Gastroesophageal sphincter (tissue), 4 donors: ENCODE data around the gene CHAC1. TPM values are rescaled to one million over a fixed set of nuclear protein-coding genes. Genes with fewer than 3 reads are reported as not detected.

Source experiments
- ATAC-seq: fragments of 150-250 bp; one replicate; pipeline ENCODE4 v1.9.1; 2016; ENCODE audit warnings: mild to moderate bottlenecking, moderate library complexity
- H3K27ac ChIP-seq, 4 donors: fragments of 200-600 bp; sonication (generic) in 3 of 4; 1 replicate in 3 of 4; 2 replicates in 1 of 4; pipeline ENCODE4 v1.5.1; 2016 to 2019
- H3K27me3 ChIP-seq: fragments of 200-600 bp; sonication (generic); one replicate; pipeline ENCODE4 v1.5.1; 2019
- H3K36me3 ChIP-seq, 2 donors: fragments of 200-600 bp; sonication (generic); one replicate each; pipeline ENCODE4 v1.5.1; 2019; ENCODE audit warnings: control low read depth in 1 of 2
- H3K4me1 ChIP-seq, 3 donors: fragments of 200-600 bp; sonication (generic); 1 replicate in 2 of 3; 2 replicates in 1 of 3; pipeline ENCODE4 v1.5.1; 2016 to 2019; ENCODE audit warnings: control low read depth in 2 of 3
- H3K4me3 ChIP-seq, 2 donors: fragments of 200-600 bp; sonication (generic); one replicate each; pipeline ENCODE4 v1.5.1; 2019; ENCODE audit warnings: mild to moderate bottlenecking in 1 of 2, moderate library complexity in 1 of 2
- H3K9me3 ChIP-seq, 3 donors: fragments of 200-600 bp; sonication (generic); one replicate each; pipeline ENCODE4 v1.5.1; 2017 to 2019; ENCODE audit warnings: control low read depth in 2 of 3
- EP300 ChIP-seq: sonication (generic); formaldehyde crosslinking; IDR thresholded peaks from one replicate; pipeline ENCODE4 v1.6.1; 2017; ENCODE audit warnings: antibody characterized with exemption, mild to moderate bottlenecking
- POLR2A ChIP-seq, 2 donors: fragments of 450-650 bp; IDR thresholded peaks; one replicate each; pipeline ENCODE4 v1.6.1; 2017; ENCODE audit warnings: antibody characterized with exemption in 2 of 2, mild to moderate bottlenecking in 2 of 2, moderate library complexity in 1 of 2
- POLR2AphosphoS5 ChIP-seq: sonication (generic); formaldehyde crosslinking; IDR thresholded peaks from one replicate; pipeline ENCODE4 v1.6.1; 2017; ENCODE audit warnings: antibody characterized with exemption
- WGBS, 2 donors: methylation state at CpG; one replicate each; pipeline ENCODE4 v1.1.5; 2018; ENCODE audit warnings: low coverage in 1 of 2; 5-methylcytosine and 5-hydroxymethylcytosine counted together
- total RNA-seq, 4 donors: library from RNA; depleted of rRNA; stranded (reverse); fragments of >200 nt; gene quantifications; one replicate each; pipeline ENCODE4 v1.1.0, GENCODE V29; 2016
- TF ChIP-seq, protein P1 (sequence below), 4 experiments: fragments of 200-600 bp in 2 of 4; fragments of 450-650 bp in 2 of 4; sonication (generic) in 1 of 4; IDR thresholded peaks; one replicate each; pipeline ENCODE4 v1.5.1; 2017 to 2019; ENCODE audit warnings: antibody characterized with exemption in 4 of 4, mild to moderate bottlenecking in 2 of 4, moderate library complexity in 2 of 4

The CHAC1 gene
- total RNA-seq, 4 donors from 2014 or later = 0.54 to 1.8 (median 1.5) TPM

DNA sequence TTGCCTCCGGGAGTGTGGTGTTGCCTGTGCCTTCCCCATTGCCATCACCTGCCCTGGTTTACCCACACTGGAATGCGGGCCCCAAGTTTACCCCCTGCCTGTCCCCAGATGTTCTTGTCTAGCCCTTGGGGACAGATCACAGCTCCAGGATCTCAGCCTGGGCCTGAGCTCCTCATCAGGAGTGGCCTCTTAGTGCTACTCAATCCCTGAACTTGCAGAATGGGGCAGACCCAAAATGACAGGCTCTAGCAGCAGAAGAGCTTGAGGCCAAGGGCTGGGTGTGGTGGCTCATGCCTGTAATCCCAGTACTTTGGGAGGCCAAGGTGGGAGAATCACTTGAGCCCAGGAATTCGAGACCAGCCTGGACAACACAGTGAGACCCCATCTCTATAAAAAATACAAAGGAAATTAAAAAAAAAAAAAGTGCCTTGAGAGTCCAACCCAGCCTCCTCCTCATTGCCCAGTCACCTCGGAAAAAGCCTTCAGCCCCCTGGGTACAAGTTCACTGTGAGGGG, 3.8 kb downstream of the CHAC1 start:
- peak overlapping the region in 3 of 4 donors; percentile 14 to 67 (median 58) for H3K27ac ChIP-seq
- H3K9me3 ChIP-seq = no peaks in the 10 kb centered on the region
- peaks cover 0 to 46% (median 6%) of the 10 kb centered on the region in 3 donors for H3K4me1 ChIP-seq
- TF ChIP-seq, protein P1, sequence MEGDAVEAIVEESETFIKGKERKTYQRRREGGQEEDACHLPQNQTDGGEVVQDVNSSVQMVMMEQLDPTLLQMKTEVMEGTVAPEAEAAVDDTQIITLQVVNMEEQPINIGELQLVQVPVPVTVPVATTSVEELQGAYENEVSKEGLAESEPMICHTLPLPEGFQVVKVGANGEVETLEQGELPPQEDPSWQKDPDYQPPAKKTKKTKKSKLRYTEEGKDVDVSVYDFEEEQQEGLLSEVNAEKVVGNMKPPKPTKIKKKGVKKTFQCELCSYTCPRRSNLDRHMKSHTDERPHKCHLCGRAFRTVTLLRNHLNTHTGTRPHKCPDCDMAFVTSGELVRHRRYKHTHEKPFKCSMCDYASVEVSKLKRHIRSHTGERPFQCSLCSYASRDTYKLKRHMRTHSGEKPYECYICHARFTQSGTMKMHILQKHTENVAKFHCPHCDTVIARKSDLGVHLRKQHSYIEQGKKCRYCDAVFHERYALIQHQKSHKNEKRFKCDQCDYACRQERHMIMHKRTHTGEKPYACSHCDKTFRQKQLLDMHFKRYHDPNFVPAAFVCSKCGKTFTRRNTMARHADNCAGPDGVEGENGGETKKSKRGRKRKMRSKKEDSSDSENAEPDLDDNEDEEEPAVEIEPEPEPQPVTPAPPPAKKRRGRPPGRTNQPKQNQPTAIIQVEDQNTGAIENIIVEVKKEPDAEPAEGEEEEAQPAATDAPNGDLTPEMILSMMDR (IDR thresholded peaks at IDR 0.05) = no peak
- TF ChIP-seq POLR2AphosphoS5 = no peak
- TF ChIP-seq POLR2A (IDR thresholded peaks at IDR 0.05) = no peak
- ATAC-seq = no peak
- no peaks in the 10 kb centered on the region for H3K36me3 ChIP-seq
- no peak overlapping the region for H3K4me3 ChIP-seq
- no peaks in the 10 kb centered on the region for H3K27me3 ChIP-seq
- WGBS, 2 donors = 83% methylated on average over 1 of the region's 4 CpGs

DNA sequence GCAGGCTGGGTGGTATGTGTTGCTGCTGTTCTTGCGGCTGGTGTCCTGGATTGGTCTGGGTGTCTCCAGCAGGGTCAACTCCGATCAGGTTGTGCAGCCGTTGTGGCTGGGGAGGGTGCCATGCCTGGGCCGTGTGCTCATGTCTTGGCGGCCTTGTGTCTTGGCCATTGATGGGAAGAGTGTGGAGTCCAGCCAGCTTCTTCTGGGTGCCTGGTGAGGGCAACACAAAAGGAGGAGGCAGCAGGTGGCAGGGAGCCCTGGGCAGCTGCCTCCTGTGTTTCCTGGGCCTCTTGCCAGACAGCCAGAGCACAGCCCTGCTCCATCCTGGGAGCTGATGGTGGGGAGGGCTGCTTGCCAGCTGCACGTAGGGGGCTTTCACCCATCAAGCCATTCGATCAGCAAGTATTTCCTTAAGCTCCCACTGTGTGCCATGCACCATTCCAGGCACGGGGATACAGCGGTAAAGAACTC, 4.3 kb downstream of the CHAC1 start:
- H3K4me3 ChIP-seq = no peak overlapping the region
- H3K9me3 ChIP-seq = no peaks in the 10 kb centered on the region
- H3K27ac ChIP-seq = peak overlapping the region in 3 of 4 donors; percentile 57 to 67 (median 58)
- TF ChIP-seq POLR2AphosphoS5 (peak; percentile 94), POLR2A (IDR thresholded peaks at IDR 0.05) (no peak)
- peaks cover 0 to 41% (median under 1%) of the 10 kb centered on the region in 3 donors for H3K4me1 ChIP-seq
- 60% methylated on average over 1 of the region's 9 CpGs; no CpG with 5 or more reads in 1 of the 2 donors for WGBS, 2 donors
- peak; percentile 75 for ATAC-seq
- H3K27me3 ChIP-seq = no peaks in the 10 kb centered on the region
- H3K36me3 ChIP-seq = no peaks in the 10 kb centered on the region

DNA sequence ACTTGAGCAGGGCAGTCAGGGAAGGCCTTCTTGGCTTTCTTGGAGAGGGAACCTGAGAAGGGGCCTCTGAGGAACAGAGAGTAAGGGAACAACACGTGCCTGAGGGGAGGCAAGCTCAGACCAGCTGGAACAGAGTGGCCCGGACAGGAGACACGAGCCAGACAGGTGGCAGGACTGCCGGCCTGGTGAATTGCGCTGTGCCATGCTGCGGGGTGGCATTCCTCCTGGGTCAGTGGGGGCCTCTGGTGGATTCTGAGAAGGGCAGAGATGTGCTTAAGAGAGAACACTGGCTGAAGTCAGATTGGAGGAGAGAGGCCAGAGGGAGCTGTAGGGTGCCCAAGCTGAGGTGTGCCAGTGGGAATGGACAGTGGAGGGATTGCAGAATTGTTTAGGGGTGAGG, 4.9 kb downstream of the CHAC1 start:
- H3K4me1 ChIP-seq = peaks cover 0 to 38% (median 0%) of the 10 kb centered on the region in 3 donors
- TF ChIP-seq, protein P1 (IDR thresholded peaks at IDR 0.05) = no peak

GRCh38 chr15:40958723-40959122, 5.5 kb downstream of the CHAC1 start:
- no peak for ATAC-seq
- H3K4me1 ChIP-seq = peaks cover 0 to 33% (median 0%) of the 10 kb centered on the region in 3 donors
- H3K27me3 ChIP-seq = no peaks in the 10 kb centered on the region
- TF ChIP-seq POLR2AphosphoS5 (no peak), POLR2A (IDR thresholded peaks at IDR 0.05) (no peak), EP300 (no peak)
- TF ChIP-seq, protein P1 (IDR thresholded peaks at IDR 0.05) = no peak
- no peak overlapping the region for H3K4me3 ChIP-seq
- no peaks in the 10 kb centered on the region for H3K36me3 ChIP-seq
- 82 to 90% methylated on average over 4 to 7 of the region's 8 CpGs for WGBS, 2 donors
- no peak overlapping the region for H3K27ac ChIP-seq
- H3K9me3 ChIP-seq = no peaks in the 10 kb centered on the region

More for the DNA sequence above, 4.9 kb downstream of the CHAC1 start:
- no peaks in the 10 kb centered on the region for H3K9me3 ChIP-seq
- WGBS, 2 donors = 84% methylated on average over 4 of the region's 6 CpGs; no CpG with 5 or more reads in 1 of the 2 donors
- no peak for ATAC-seq
- no peaks in the 10 kb centered on the region for H3K27me3 ChIP-seq
- H3K4me3 ChIP-seq = no peak overlapping the region
- H3K27ac ChIP-seq = peak overlapping the region in 3 of 4 donors; percentile 57 to 63 (median 58)
- no peaks in the 10 kb centered on the region for H3K36me3 ChIP-seq

GRCh38 chr15:40959331-40960141, 6.3 kb downstream of the CHAC1 start:
- WGBS, 2 donors = 77 to 92% methylated on average over 3 to 15 of the region's 22 CpGs
- H3K4me3 ChIP-seq = no peak overlapping the region
- no peaks in the 10 kb centered on the region for H3K9me3 ChIP-seq
- H3K27ac ChIP-seq = no peak overlapping the region
- no peaks in the 10 kb centered on the region for H3K36me3 ChIP-seq
- H3K27me3 ChIP-seq = no peaks in the 10 kb centered on the region
- TF ChIP-seq POLR2AphosphoS5 (no peak), EP300 (no peak), POLR2A (IDR thresholded peaks at IDR 0.05) (no peak)
- TF ChIP-seq, protein P1 (IDR thresholded peaks at IDR 0.05) = no peak
- ATAC-seq = no peak
- peaks cover 0 to 25% (median 0%) of the 10 kb centered on the region in 3 donors for H3K4me1 ChIP-seq
